Measurements from ENCODE around the gene FAM241B. TPM values are rescaled to one million over a fixed set of nuclear protein-coding genes. Genes with fewer than 3 reads are reported as not detected.

FAM241B gene
- total and polyA plus RNA-seq, 2 of the 4 experiments (the other 2 are of a cell fraction) = 0.18 to 1.4 TPM

DNA sequence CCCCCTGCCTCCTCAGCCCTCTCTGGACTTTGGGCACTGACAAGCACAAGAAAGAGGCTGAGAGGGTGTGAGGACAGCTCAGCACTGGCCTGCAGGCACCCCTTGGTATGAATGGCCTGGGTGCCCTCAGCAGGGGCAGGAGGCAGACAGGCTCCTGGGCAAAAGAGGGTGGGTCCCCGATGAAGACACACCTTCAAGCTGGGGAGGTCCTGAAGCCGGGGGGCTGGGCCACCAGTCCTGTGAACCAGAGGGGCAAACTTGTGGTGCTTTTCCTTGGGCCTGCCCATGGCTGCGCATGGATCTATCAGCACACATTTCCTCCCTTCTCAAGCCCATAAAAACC lies 22.8 kb downstream of the FAM241B start:
- H4K20me1 ChIP-seq (ENCODE audit: insufficient read depth, low read length) = no peaks in the 10 kb centered on the region
- intact Hi-C loops (cut with micrococcal nuclease) = no loop called here
- H2AK9ac ChIP-seq (replicated peaks; ENCODE audit: low read depth, low read length, poor library complexity) = no peak overlapping the region
- H3K56ac ChIP-seq (ENCODE audit: extremely low read depth, insufficient read depth, low read length) = no peak overlapping the region
- H3K79me1 ChIP-seq (ENCODE audit: low read depth in 1 of 2, low read length in 2 of 2) = no peaks in the 10 kb centered on the region
- CTCF ChIA-PET = interaction anchor here (1.0 kb wide), 1 partner anchor 43 kb away, joined by 3 read pairs; no protein-coding TSS in a partner anchor
- H3K9ac ChIP-seq (ENCODE audit: low read depth, low read length) = no peak overlapping the region
- no TSS peak for BruUV-seq (replicated peaks)
- TF ChIP-seq MXI1 (IDR thresholded peaks at IDR 0.05; ENCODE audit: borderline replicate concordance, low read depth, low read length) = no peak
- no peak for TF ChIP-seq SMC3 (IDR thresholded peaks at IDR 0.05; ENCODE audit: low read depth, low read length)
- no peak for TF ChIP-seq CEBPB (IDR thresholded peaks at IDR 0.05; ENCODE audit: low read depth, low read length)
- TF ChIP-seq, protein P1, sequence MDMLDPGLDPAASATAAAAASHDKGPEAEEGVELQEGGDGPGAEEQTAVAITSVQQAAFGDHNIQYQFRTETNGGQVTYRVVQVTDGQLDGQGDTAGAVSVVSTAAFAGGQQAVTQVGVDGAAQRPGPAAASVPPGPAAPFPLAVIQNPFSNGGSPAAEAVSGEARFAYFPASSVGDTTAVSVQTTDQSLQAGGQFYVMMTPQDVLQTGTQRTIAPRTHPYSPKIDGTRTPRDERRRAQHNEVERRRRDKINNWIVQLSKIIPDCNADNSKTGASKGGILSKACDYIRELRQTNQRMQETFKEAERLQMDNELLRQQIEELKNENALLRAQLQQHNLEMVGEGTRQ (IDR thresholded peaks at IDR 0.05; ENCODE audit: low read depth, low read length) = no peak
- TF ChIP-seq, protein P2, sequence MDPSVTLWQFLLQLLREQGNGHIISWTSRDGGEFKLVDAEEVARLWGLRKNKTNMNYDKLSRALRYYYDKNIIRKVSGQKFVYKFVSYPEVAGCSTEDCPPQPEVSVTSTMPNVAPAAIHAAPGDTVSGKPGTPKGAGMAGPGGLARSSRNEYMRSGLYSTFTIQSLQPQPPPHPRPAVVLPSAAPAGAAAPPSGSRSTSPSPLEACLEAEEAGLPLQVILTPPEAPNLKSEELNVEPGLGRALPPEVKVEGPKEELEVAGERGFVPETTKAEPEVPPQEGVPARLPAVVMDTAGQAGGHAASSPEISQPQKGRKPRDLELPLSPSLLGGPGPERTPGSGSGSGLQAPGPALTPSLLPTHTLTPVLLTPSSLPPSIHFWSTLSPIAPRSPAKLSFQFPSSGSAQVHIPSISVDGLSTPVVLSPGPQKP (IDR thresholded peaks at IDR 0.05; ENCODE audit: borderline replicate concordance, low read depth, low read length) = no peak
- no peak for TF ChIP-seq BHLHE40 (IDR thresholded peaks at IDR 0.05; ENCODE audit: low read depth, low read length)
- no peak for TF ChIP-seq RFX5 (IDR thresholded peaks at IDR 0.05; ENCODE audit: low read depth, low read length)
- no peak for TF ChIP-seq MAFK (IDR thresholded peaks at IDR 0.05; ENCODE audit: low read depth, low read length)
- no peak for TF ChIP-seq POLR2A (IDR thresholded peaks at IDR 0.05; ENCODE audit: low read depth, low read length)
- TF ChIP-seq RCOR1 (IDR thresholded peaks at IDR 0.05; ENCODE audit: insufficient replicate concordance, low read length) = no peak
- TF ChIP-seq CHD1 (IDR thresholded peaks at IDR 0.05; ENCODE audit: low read depth, low read length) = no peak
- no peak for TF ChIP-seq CTCF (conservative IDR thresholded peaks at IDR 0.05; ENCODE audit: low read depth, low read length)
- no peak for TF ChIP-seq RAD21 (IDR thresholded peaks at IDR 0.05; ENCODE audit: low read length)
- TF ChIP-seq FOS (IDR thresholded peaks at IDR 0.05; ENCODE audit: low read depth, low read length) = no peak
- TF ChIP-seq MAZ (IDR thresholded peaks at IDR 0.05; ENCODE audit: borderline replicate concordance, low read depth, low read length) = no peak
- TF ChIP-seq NFE2L2 (IDR thresholded peaks at IDR 0.05; ENCODE audit: low read depth, low read length) = no peak
- H3K4me2 ChIP-seq (ENCODE audit: low read depth, low read length) = no peak overlapping the region
- peaks cover 70% of the 10 kb centered on the region for H3K27me3 ChIP-seq (ENCODE audit: control insufficient read depth, insufficient read depth, low read length)
- no peak overlapping the region for H2AFZ ChIP-seq (replicated peaks; ENCODE audit: low read length, poor library complexity)
- dilution Hi-C loops (cut with HindIII; ENCODE audit: low sequenced_read_pairs, unreplicated experiment) = no loop called here
- no peak overlapping the region for H2AK5ac ChIP-seq (ENCODE audit: low read depth, low read length)
- in situ Hi-C loops (cut with MboI; ENCODE audit: low sequenced_read_pairs) = no loop called here
- H3K4me1 ChIP-seq (ENCODE audit: control insufficient read depth, insufficient read depth, low read length) = no peaks in the 10 kb centered on the region
- POLR2A ChIA-PET (ENCODE audit: unreplicated experiment) = no interaction called here
- no peak overlapping the region for H2BK15ac ChIP-seq (ENCODE audit: low read depth, low read length)
- no peak overlapping the region for H3K4me3 ChIP-seq (ENCODE audit: insufficient read depth, low read depth, low read length)
- no peak overlapping the region for H3K18ac ChIP-seq (ENCODE audit: low read depth, low read length)
- no peak overlapping the region for H2BK120ac ChIP-seq (ENCODE audit: low read depth, low read length)
- H3K23ac ChIP-seq (ENCODE audit: low read depth, low read length) = no peak overlapping the region
- no peak overlapping the region for H2BK5ac ChIP-seq (ENCODE audit: low read depth, low read length, poor library complexity, severe bottlenecking)
- DNase-seq = no peak
- H4K5ac ChIP-seq (ENCODE audit: low read depth, low read length) = no peak overlapping the region
- no peak overlapping the region for H2BK20ac ChIP-seq (ENCODE audit: low read depth, low read length)
- H4K8ac ChIP-seq (ENCODE audit: low read depth in 2 of 2, low read length in 2 of 2) = no peak overlapping the region
- H3K9me3 ChIP-seq (ENCODE audit: control insufficient read depth, insufficient read depth, low read length) = peaks cover 5% of the 10 kb centered on the region
- H3K4ac ChIP-seq (ENCODE audit: low read depth, low read length) = no peak overlapping the region
- no peaks in the 10 kb centered on the region for H3K9me1 ChIP-seq (ENCODE audit: insufficient read depth, low read length)
- H3K36me3 ChIP-seq (ENCODE audit: control insufficient read depth, insufficient read depth, low read length) = no peaks in the 10 kb centered on the region
- H3K14ac ChIP-seq (replicated peaks; ENCODE audit: low read depth, low read length) = no peak overlapping the region
- no CpG with 5 or more reads among the region's 3 CpGs for WGBS, 2 experiments (ENCODE audit: extremely low coverage in 2 of 2, insufficient read length in 1 of 2)
- no peak for ATAC-seq (ENCODE audit: low read depth)
- H3K27ac ChIP-seq (ENCODE audit: insufficient read depth, low read length) = no peak overlapping the region
- H4K91ac ChIP-seq (ENCODE audit: insufficient read depth, low read depth, low read length) = no peak overlapping the region

Measured in IMR-90 (cell line).